Memory B cell (primary cell): ENCODE measurements around the gene SORBS1.

Experiments used
- ATAC-seq: fragments of 150-1000 bp; cut with Tn5 transposase; 2 replicates; pipeline ENCODE4 v1.10.0; 2021; ENCODE audit warnings: low read depth, mild to moderate bottlenecking, moderate library complexity
- DNase-seq, 2 donors: peaks; one replicate each; pipeline ENCODE4 v3.0.0; 2022; ENCODE audit warnings: low spot score in 2 of 2
- H3K27ac Mint-ChIP-seq: one replicate; pipeline ENCODE4 v1.8.0; 2022; ENCODE audit warnings: mild to moderate bottlenecking, moderate library complexity, mixed read lengths
- H3K27me3 Mint-ChIP-seq: one replicate; pipeline ENCODE4 v1.8.0; 2022; ENCODE audit warnings: mixed read lengths
- H3K36me3 Mint-ChIP-seq: one replicate; pipeline ENCODE4 v1.8.0; 2022; ENCODE audit warnings: mild to moderate bottlenecking, mixed read lengths
- H3K4me1 Mint-ChIP-seq: one replicate; pipeline ENCODE4 v1.8.0; 2022; ENCODE audit warnings: mixed read lengths
- H3K4me3 Mint-ChIP-seq: one replicate; pipeline ENCODE4 v1.8.0; 2022; ENCODE audit warnings: mild to moderate bottlenecking, moderate library complexity, mixed read lengths
- H3K9me3 Mint-ChIP-seq: one replicate; pipeline ENCODE4 v1.8.0; 2022; ENCODE audit warnings: mixed read lengths

The SORBS1 gene

DNA sequence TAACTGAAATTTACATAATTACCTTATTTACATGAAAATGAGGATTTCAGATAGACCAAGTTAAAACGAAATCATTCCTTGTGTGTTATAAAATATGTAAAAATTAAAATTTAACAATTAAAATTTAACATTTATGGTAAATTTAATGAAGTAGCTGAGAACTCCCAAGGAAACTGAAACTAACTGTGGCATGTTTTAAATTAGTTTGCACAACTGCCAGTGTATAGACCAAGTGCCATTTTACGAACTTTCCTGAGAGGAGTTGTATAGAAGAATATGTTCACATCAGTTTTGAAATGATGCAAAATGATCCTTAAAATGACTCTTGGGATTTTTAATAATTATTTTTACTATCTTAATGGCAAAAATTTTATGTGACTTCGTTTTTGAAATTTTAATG, 293.9 kb downstream of the SORBS1 start:
- no peak for DNase-seq
- no peaks in the 10 kb centered on the region for H3K9me3 Mint-ChIP-seq
- no peak for ATAC-seq
- H3K27me3 Mint-ChIP-seq: no peaks in the 10 kb centered on the region
- H3K4me1 Mint-ChIP-seq: peaks cover 20% of the 10 kb centered on the region
- peak overlapping the region; percentile 100 for H3K27ac Mint-ChIP-seq
- H3K36me3 Mint-ChIP-seq: peaks cover 34% of the 10 kb centered on the region
- no peak overlapping the region for H3K4me3 Mint-ChIP-seq

DNA sequence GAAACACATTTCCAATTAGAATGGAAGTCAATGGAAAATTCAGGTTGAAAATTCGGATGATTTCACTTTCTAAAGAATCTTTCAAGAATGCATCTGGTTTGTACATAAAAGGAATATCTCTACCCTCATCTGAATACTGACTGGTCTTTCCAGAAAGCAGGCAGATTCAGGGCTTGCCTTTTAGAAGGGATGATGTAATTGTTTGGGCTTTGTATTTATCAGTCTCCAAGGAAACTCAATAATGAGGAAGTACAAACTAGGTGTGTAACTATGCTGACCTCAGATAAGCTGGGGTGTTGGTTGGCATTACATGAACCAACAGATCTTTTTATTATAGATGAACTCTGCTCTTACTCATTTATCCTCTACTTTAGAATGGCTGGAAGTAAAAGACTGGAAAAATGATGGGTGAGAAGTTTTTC, 294.5 kb downstream of the SORBS1 start:
- Mint-ChIP-seq H3K4me1 (peaks cover 20% of the 10 kb centered on the region), H3K27ac (peak overlapping the region; percentile 100)

DNA sequence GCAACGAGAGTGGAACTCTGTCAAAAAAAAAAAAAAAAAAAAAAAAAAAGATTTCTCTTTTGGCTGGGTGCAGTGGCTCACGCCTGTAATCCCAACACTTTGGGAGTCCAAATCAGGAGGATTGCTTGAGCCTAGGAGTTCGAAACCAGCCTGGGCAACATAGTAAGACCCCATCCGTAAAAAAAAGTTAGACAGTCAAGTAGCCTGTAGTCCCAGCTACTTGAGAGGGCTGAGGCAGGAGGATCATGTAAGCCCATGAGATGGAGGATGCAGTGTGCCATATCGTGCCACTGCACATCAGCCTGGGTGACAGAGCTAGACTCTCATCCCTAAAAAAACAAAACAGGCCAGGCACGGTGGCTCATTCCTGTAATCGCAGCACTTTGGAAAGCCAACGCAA, 295.6 kb downstream of the SORBS1 start:
- DNase-seq: no peak
- H3K9me3 Mint-ChIP-seq: no peaks in the 10 kb centered on the region
- H3K36me3 Mint-ChIP-seq: peaks cover 38% of the 10 kb centered on the region
- no peak for ATAC-seq
- H3K27ac Mint-ChIP-seq: peak overlapping the region; percentile 100
- H3K4me3 Mint-ChIP-seq: no peak overlapping the region
- no peaks in the 10 kb centered on the region for H3K27me3 Mint-ChIP-seq
- H3K4me1 Mint-ChIP-seq: peaks cover 20% of the 10 kb centered on the region

More for the DNA sequence above, 294.5 kb downstream of the SORBS1 start:
- DNase-seq (peak in 1 of 2 donors; percentile 63), ATAC-seq (peak; percentile 97)
- Mint-ChIP-seq H3K4me3 (peak overlapping the region; percentile 66), H3K27me3 (no peaks in the 10 kb centered on the region), H3K36me3 (peaks cover 34% of the 10 kb centered on the region), H3K9me3 (no peaks in the 10 kb centered on the region)

DNA sequence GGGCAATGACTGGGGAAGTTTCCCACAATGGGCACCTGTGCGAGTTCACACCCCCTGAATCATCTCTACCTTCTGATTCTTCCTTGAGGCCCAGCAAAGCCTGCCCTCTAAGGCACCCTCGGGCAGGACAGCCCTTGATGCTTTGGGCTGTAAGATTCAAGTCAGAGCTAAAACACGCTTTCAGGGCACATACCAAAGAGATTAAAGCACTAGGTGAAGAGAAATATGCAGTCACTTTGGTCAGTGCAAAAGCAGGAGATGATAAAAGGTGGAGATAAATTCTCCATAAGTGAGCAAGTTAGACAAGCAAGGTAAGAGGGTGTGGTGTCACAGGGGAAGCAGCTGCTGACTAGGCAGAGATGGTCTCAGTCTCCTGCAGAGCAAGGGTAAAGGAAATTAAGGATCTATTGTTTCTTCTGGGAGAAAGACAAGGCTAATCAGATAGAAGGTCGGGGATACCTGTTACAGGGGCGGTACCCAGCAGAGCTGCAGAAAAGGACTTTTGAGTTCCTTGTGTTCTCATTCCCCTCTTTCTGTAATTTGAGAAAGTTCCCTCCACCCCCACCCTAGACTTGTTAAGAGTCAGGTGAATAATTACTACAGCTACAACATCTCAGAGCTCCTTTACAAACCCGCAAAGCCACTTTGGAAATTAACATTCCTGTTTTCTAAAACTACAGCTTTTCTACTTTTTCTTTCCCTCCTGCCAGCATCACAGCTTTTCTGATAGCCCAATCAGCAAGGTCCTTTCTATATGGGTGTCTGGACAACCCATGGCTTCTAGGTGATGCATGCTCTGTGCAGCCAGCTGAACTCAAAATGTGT, 296.7 kb downstream of the SORBS1 start:
- H3K27ac Mint-ChIP-seq: peak overlapping the region; percentile 100
- no peak for ATAC-seq

DNA sequence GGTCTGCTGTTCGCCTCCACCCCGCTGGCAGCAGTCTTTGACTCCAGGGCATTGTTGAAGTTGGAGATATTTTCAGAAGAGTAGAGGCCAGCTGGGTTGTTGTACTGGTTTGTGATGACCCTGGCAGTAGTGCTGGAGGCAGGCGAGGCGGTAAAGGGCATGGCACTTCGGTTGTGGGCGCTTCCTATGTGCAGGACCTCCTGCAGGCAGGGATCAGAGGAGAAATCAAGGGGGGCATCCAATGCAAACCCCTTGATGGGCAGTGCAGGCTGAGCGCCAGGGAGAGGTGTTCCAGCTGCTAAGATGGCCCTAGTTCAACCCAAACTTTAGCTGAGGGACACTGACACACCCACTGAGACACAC, 297.3 kb downstream of the SORBS1 start:
- DNase-seq (no peak), ATAC-seq (no peak)
- Mint-ChIP-seq H3K4me3 (no peak overlapping the region), H3K27me3 (no peaks in the 10 kb centered on the region), H3K27ac (peak overlapping the region; percentile 100), H3K36me3 (peaks cover 37% of the 10 kb centered on the region), H3K4me1 (peaks cover 22% of the 10 kb centered on the region), H3K9me3 (no peaks in the 10 kb centered on the region)

More for the DNA sequence above, 296.7 kb downstream of the SORBS1 start:
- Mint-ChIP-seq H3K4me1 (peaks cover 20% of the 10 kb centered on the region), H3K36me3 (peaks cover 35% of the 10 kb centered on the region), H3K27me3 (no peaks in the 10 kb centered on the region), H3K9me3 (no peaks in the 10 kb centered on the region), H3K4me3 (no peak overlapping the region)
- DNase-seq: no peak

DNA sequence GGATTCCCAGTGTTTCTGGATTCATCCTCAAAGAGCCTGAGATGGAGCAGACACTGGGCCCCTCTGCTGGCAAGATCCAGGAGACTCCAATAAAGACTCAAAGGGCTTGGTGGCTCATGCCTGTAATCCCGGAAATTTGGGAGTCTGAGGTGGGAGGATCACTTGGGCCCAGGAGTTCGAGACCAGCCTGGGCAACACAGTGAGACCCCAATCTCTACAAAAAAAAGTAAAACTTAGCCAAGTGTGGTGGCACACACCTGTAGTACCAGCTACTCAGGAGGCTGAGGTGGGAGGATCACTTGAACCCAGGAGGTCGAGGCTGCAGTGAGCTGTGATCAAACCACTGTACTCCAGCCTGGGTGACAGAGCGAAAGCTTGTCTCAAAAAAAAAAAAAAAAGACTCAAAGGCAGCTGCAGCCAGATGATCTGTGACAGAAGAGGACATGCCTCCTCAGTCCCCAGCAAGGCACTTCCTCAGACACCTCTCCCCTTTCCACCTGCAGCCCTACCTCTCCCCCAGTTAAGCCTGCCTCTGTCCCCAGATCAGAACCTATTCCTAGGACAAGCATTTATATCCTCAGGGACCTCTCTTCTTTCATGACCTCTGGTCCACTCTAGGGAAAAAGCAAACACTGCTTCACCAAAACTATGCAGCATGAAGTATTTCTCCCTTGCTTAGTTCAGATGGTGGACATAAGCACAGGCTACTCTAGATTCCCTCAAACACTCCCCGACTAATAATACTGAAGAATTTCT, 298.2 kb downstream of the SORBS1 start:
- no peak for DNase-seq
- peak overlapping the region; percentile 100 for H3K27ac Mint-ChIP-seq

DNA sequence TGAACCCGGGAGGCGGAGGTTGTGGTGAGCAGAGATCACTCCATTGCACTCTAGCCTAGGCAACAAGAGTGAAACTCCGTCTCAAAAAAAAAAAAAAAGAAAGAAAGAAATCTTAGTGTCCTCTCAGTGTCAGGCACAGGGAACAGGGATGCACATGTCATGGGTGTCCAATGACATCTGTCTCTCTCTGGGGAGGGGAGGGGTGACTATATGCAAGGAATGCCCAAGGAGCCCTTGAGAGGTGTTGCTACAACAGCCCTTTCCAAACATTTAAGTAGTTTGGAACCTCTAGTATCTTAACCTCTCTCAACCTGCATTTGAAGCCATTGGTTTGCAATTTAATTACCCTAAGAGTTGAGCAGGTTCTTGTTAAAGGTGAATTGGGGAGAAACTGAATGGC, 299.2 kb downstream of the SORBS1 start:
- peaks cover 49% of the 10 kb centered on the region for H3K36me3 Mint-ChIP-seq
- H3K27me3 Mint-ChIP-seq: no peaks in the 10 kb centered on the region
- peak overlapping the region; percentile 100 for H3K27ac Mint-ChIP-seq
- DNase-seq (no peak), ATAC-seq (no peak)
- H3K4me1 Mint-ChIP-seq: peaks cover 22% of the 10 kb centered on the region
- H3K4me3 Mint-ChIP-seq: no peak overlapping the region
- peaks cover 4% of the 10 kb centered on the region for H3K9me3 Mint-ChIP-seq

More for the DNA sequence above, 298.2 kb downstream of the SORBS1 start:
- H3K4me1 Mint-ChIP-seq: peaks cover 22% of the 10 kb centered on the region
- peak; percentile 20 for ATAC-seq
- H3K9me3 Mint-ChIP-seq: peaks cover 1% of the 10 kb centered on the region
- no peaks in the 10 kb centered on the region for H3K27me3 Mint-ChIP-seq
- H3K4me3 Mint-ChIP-seq: no peak overlapping the region
- peaks cover 40% of the 10 kb centered on the region for H3K36me3 Mint-ChIP-seq
